Prostate gland (tissue), 2 donors: ENCODE data around the gene ERVW-1. TPM values are rescaled to one million over a fixed set of nuclear protein-coding genes. Genes with fewer than 3 reads are reported as not detected.
"Not testable (repeated sequence)": the region's sequence is repeated elsewhere in the genome, so short reads cannot be mapped to it uniquely, and the experiment has no call there.

Experiments used
- DNase-seq: peaks from one replicate; pipeline ENCODE4 v3.0.0-alpha.2; 2019; ENCODE audit warnings: low spot score
- H3K27ac ChIP-seq, 2 donors: fragments of 200-600 bp; sonication (generic); 2 replicates each; pipeline ENCODE4 v1.5.1; 2017 to 2019
- H3K27me3 ChIP-seq: fragments of 200-600 bp; sonication (generic); replicated peaks from 2 replicates; pipeline ENCODE4 v1.5.1; 2019; ENCODE audit not compliant: insufficient read depth
- H3K36me3 ChIP-seq, 2 donors: fragments of 200-600 bp; sonication (generic); 1 replicate in 1 of 2; 2 replicates in 1 of 2; pipeline versions ENCODE4 v1.5.1 to v1.8.1; 2017 to 2019
- H3K4me1 ChIP-seq: fragments of 200-600 bp; sonication (generic); replicated peaks from 2 replicates; pipeline ENCODE4 v1.5.1; 2019
- H3K4me3 ChIP-seq, 2 donors: fragments of 200-600 bp; sonication (generic); 2 replicates each; pipeline ENCODE4 v1.5.1; 2017 to 2019
- H3K9me3 ChIP-seq: fragments of 200-600 bp; sonication (generic); 2 replicates; pipeline ENCODE4 v1.5.1; 2017
- POLR2A ChIP-seq: fragments of 450-650 bp; IDR thresholded peaks from one replicate; pipeline ENCODE4 v1.6.1; 2016; ENCODE audit warnings: antibody characterized with exemption, mild to moderate bottlenecking
- POLR2AphosphoS5 ChIP-seq: sonication (generic); formaldehyde crosslinking; IDR thresholded peaks from one replicate; pipeline ENCODE4 v1.6.1; 2017; ENCODE audit warnings: antibody characterized with exemption
- WGBS: methylation state at CpG from one replicate; pipeline ENCODE4 v1.1.5; 2018; 5-methylcytosine and 5-hydroxymethylcytosine counted together
- intact Hi-C: fragments of 100-400 bp; cut with DNase I; formaldehyde crosslinking; loops from one replicate; pipeline ENCODE4 v1.14.2; 2022
- total RNA-seq, 2 donors: library from RNA; depleted of rRNA; stranded (reverse); fragments of >200 nt; gene quantifications; one replicate each; pipeline ENCODE4 v1.1.0, GENCODE V29; 2016
- TF ChIP-seq, protein P1 (sequence below), 4 experiments: fragments of 200-600 bp in 2 of 4; fragments of 450-650 bp in 2 of 4; sonication (generic) in 2 of 4; IDR thresholded peaks; 1 replicate in 3 of 4; 2 replicates in 1 of 4; pipeline ENCODE4 v1.5.1; 2016 to 2019; ENCODE audit warnings: antibody characterized with exemption in 4 of 4, mild to moderate bottlenecking in 2 of 4, moderate library complexity in 2 of 4

The ERVW-1 gene
- total RNA-seq, 2 donors from 2014 or later = 1.8 TPM; not detected in 1

DNA sequence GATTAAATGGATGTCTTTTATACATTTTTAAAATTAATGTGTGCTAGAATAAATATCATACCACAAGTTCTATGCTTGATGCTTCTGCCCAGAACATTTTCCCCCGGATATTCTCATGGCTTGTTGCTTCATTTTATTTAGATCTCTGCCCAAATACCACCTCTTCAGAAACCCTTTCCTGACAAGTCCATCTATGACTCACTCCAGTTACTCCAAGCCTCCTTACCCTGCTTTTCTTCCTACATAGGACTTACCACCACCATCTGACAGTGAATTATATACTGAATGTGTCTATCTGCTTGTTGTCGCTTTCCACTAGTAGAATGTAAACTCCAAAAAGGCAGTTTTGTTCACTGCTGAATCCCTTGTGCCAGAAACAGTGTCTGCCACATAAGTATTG is 19.1 kb upstream of the ERVW-1 start:
- DNase-seq = no peak
- H3K4me3 ChIP-seq = no peak overlapping the region
- H3K4me1 ChIP-seq = no peaks in the 10 kb centered on the region
- H3K27ac ChIP-seq = no peak overlapping the region
- H3K36me3 ChIP-seq = peaks cover 0 to 7% of the 10 kb centered on the region in 2 donors
- H3K27me3 ChIP-seq = no peaks in the 10 kb centered on the region
- TF ChIP-seq POLR2A (no peak), POLR2AphosphoS5 (no peak)
- TF ChIP-seq, protein P1, sequence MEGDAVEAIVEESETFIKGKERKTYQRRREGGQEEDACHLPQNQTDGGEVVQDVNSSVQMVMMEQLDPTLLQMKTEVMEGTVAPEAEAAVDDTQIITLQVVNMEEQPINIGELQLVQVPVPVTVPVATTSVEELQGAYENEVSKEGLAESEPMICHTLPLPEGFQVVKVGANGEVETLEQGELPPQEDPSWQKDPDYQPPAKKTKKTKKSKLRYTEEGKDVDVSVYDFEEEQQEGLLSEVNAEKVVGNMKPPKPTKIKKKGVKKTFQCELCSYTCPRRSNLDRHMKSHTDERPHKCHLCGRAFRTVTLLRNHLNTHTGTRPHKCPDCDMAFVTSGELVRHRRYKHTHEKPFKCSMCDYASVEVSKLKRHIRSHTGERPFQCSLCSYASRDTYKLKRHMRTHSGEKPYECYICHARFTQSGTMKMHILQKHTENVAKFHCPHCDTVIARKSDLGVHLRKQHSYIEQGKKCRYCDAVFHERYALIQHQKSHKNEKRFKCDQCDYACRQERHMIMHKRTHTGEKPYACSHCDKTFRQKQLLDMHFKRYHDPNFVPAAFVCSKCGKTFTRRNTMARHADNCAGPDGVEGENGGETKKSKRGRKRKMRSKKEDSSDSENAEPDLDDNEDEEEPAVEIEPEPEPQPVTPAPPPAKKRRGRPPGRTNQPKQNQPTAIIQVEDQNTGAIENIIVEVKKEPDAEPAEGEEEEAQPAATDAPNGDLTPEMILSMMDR (IDR thresholded peaks at IDR 0.05) = no peak
- WGBS = 96% methylated on average over 2 of the region's 2 CpGs
- intact Hi-C loops = no loop called here
- H3K9me3 ChIP-seq = no peaks in the 10 kb centered on the region

DNA sequence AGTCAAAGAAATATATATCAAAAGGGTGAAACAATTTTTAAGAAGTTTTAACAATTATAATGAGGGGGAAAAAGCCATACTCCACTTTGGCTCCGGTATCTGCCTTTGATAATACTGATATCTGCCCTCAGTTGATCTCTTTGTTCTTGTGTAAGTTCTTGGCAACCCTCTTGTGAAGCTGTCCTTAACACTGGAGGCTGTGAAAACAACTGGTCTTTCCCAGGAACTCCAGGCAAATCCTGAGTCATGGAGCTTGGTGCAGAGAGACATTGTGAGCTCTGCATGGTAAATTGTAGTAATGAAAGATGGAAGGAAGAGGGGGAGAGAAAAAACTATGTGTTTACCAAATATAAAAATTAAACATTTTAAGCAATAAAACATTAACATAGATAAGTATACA is 11.9 kb upstream of the ERVW-1 start:
- Histone ChIP-seq H3K27me3 (no peaks in the 10 kb centered on the region), H3K9me3 (no peaks in the 10 kb centered on the region), H3K27ac (no peak overlapping the region), H3K36me3 (no peaks in the 10 kb centered on the region), H3K4me1 (no peaks in the 10 kb centered on the region), H3K4me3 (no peak overlapping the region)
- no peak for DNase-seq
- intact Hi-C loops = no loop called here
- 92% methylated on average over 1 of the region's 1 CpG for WGBS
- TF ChIP-seq POLR2AphosphoS5 (no peak), POLR2A (no peak)
- TF ChIP-seq, protein P1 (IDR thresholded peaks at IDR 0.05) = no peak

DNA sequence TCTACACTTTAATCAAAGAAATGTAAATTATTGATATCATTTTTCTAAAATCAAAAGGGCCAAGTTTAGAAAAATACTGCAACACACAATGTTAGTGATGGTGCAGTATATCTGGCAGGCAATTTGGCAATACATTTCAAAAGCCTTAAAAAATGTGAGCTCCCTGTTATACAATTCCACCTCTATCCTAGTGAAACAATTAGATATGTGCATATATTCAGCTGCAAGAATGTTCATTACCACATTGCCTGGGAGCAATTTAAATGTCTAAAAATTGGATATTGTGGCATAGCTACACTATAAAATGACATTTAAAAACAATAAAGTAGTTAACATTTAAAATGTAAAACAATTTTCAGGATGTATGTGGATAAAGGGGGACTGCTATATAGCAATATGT is 10.1 kb upstream of the ERVW-1 start:
- intact Hi-C loops = no loop called here
- Histone ChIP-seq H3K36me3 (no peaks in the 10 kb centered on the region), H3K27me3 (no peaks in the 10 kb centered on the region), H3K27ac (no peak overlapping the region), H3K9me3 (no peaks in the 10 kb centered on the region), H3K4me1 (no peaks in the 10 kb centered on the region), H3K4me3 (no peak overlapping the region)
- TF ChIP-seq POLR2AphosphoS5 (no peak), POLR2A (no peak)
- TF ChIP-seq, protein P1 (IDR thresholded peaks at IDR 0.05) = no peak
- no peak for DNase-seq

DNA sequence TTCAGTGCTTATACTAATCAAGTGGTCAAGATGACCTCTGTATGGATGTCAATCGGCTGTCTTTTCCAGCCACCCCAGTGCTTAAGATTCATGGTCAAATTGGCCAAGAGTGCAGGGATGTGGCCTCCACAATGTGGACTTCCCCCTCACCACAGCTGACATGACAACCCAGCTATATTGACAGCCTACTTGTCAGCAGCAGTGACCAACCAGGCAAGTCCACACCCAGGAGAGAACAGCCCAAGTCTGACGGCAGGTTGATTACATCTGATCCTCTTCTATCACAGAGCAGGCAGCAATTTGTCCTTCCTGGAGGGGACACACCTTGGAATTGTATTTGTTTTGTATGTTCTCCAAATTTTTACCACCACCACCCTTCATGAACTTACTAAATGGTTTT is 8.2 kb upstream of the ERVW-1 start:
- intact Hi-C loops = no loop called here
- no peaks in the 10 kb centered on the region for H3K36me3 ChIP-seq
- H3K4me3 ChIP-seq = no peak overlapping the region
- no peak for TF ChIP-seq POLR2A
- TF ChIP-seq, protein P1 (IDR thresholded peaks at IDR 0.05) = no peak
- no peak for TF ChIP-seq POLR2AphosphoS5
- H3K27me3 ChIP-seq = no peaks in the 10 kb centered on the region
- H3K4me1 ChIP-seq = no peaks in the 10 kb centered on the region
- no peaks in the 10 kb centered on the region for H3K9me3 ChIP-seq
- DNase-seq = no peak
- H3K27ac ChIP-seq = no peak overlapping the region
- 76% methylated on average over 2 of the region's 2 CpGs for WGBS

DNA sequence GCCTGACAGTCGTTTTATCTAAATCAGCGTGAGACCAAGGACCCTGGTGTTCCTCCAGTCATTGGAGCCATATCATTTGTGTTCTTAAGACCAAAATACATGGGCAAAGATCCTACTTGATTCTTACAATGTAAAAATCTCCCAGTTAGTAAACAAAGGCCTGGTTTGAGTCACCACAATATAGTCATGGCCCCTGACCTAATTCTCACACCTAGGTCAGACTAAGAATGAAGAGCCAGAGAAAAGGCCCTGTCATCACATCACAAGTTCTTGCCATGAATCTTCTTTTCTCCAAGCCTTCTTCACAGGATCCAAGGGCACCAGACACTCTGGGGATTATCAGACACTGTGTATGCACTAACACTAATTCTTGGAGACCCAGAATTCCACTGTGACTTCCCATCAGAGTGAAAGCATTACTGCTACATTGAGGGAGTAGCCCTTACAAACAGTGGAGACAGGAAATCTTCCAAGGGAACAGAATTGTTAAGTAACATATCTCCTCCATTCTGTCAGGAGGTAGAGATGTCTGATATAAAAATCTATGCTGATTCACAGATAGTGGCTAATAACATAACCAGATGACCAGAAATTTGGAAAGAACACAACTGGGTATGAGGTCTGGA is 7.6 kb upstream of the ERVW-1 start:
- no peaks in the 10 kb centered on the region for H3K27me3 ChIP-seq
- 93% methylated on average over 2 of the region's 2 CpGs for WGBS
- H3K4me3 ChIP-seq = no peak overlapping the region
- no peaks in the 10 kb centered on the region for H3K4me1 ChIP-seq
- DNase-seq = no peak
- no peaks in the 10 kb centered on the region for H3K36me3 ChIP-seq
- no peak overlapping the region for H3K27ac ChIP-seq
- intact Hi-C loops = no loop called here
- no peak for TF ChIP-seq POLR2A
- TF ChIP-seq, protein P1 (IDR thresholded peaks at IDR 0.05) = no peak
- no peak for TF ChIP-seq POLR2AphosphoS5
- no peaks in the 10 kb centered on the region for H3K9me3 ChIP-seq

DNA sequence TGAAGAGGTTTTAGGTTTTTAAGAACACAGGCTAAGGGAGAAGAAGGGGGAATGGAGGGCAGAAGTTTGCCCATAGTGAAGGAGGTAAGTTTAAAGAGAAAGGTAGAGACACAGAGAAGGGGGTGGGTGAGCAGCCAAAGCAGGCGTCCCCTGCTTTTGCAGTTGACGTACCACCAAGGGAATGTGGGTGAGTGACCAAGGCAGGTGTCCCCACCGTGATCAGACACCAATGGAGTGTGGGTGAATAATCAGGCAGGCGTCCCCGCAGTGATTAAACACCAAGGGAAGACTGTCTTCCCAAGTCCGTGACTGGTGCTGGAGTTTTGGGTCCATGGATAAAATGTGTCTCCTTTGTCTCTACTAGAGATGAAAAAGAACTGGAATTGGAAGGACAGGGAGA is 6.5 kb upstream of the ERVW-1 start:
- H3K4me1 ChIP-seq, H3K27ac ChIP-seq, H3K4me3 ChIP-seq, H3K36me3 ChIP-seq, H3K27me3 ChIP-seq, intact Hi-C loops, H3K9me3 ChIP-seq, DNase-seq: not testable (repeated sequence)
- WGBS = 97% methylated on average over 6 of the region's 6 CpGs

DNA sequence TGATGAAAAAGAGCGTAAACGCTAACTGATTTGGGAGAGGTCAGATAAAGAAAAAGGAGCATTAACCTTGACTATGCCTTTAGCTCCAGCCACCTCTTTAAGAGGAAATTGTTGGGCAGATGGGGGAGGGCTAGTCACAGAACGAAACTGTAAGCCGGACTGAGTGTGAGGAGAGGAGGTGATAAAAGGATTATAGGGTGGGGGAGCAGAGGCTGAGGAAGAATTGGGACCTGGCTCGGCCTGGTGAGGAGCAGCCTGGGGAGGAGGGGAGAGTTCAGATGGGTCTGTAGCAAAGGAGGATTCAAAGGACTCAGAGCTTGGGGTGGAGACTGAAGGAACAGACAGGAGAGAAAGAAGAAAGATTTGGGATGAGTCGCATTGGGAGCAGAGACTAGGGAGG is 5.9 kb upstream of the ERVW-1 start:
- H3K27ac ChIP-seq, H3K9me3 ChIP-seq, DNase-seq, H3K4me3 ChIP-seq, H3K36me3 ChIP-seq, H3K4me1 ChIP-seq, intact Hi-C loops, H3K27me3 ChIP-seq: not testable (repeated sequence)
- WGBS = 64% methylated on average over 6 of the region's 6 CpGs

DNA sequence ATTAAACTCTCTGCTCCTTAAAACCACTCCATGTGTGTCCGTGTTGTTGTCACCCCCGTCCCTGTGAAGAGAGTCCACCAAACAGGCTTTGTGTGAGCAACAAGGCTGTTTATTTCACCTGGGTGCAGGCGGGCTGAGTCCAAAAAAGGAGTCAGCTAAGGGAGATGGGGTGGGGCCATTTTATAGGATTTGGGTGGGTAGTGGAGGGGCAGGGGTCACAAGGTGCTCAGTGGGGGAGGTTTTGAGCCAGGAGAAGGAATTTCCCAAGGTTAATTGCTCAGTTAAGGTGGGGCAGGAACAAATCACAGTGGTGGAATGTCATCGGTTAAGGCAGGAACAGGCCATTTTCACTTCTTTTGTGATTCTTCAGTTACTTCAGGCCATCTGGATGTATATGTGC is 1.4 kb upstream of the ERVW-1 start:
- intact Hi-C loops, H3K27ac ChIP-seq, H3K27me3 ChIP-seq, H3K9me3 ChIP-seq, H3K4me3 ChIP-seq, H3K4me1 ChIP-seq, DNase-seq, H3K36me3 ChIP-seq: not testable (repeated sequence)
- 80% methylated on average over 4 of the region's 4 CpGs for WGBS
